Stimulated activated CD4-positive, alpha-beta T cell treated with anti-CD3 and anti-CD28 coated beads, Interleukin-2, amount 100 ng/mL, for 24 hours (primary cell): ENCODE measurements around the gene M1AP.

Experiments used
- DNase-seq, 2 donors: peaks; one replicate each; pipeline ENCODE4 v3.0.0-alpha.2; 2020

Gene M1AP

GRCh38 chr2:74542978-74543377 lies 105.2 kb downstream of the M1AP start:
- no peak for DNase-seq

GRCh38 chr2:74540291-74540690 lies 107.8 kb downstream of the M1AP start:
- no peak for DNase-seq

GRCh38 chr2:74538881-74539339 lies 109.2 kb downstream of the M1AP start:
- DNase-seq = no peak

GRCh38 chr2:74537140-74537539 lies 111.0 kb downstream of the M1AP start:
- DNase-seq = no peak

- DNase-seq = no peak
Measured at GRCh38 chr2:74536166-74536950, 111.8 kb downstream of the M1AP start.

- no peak for DNase-seq
Measured at GRCh38 chr2:74535440-74535965, 112.6 kb downstream of the M1AP start.

GRCh38 chr2:74534411-74534810 lies 113.7 kb downstream of the M1AP start:
- DNase-seq = no peak

GRCh38 chr2:74533464-74533863 lies 114.7 kb downstream of the M1AP start:
- DNase-seq = no peak

GRCh38 chr2:74532222-74532621 lies 115.9 kb downstream of the M1AP start:
- DNase-seq = no peak

GRCh38 chr2:74531666-74532065 lies 116.5 kb downstream of the M1AP start:
- DNase-seq = no peak

- peak; percentile 49 to 53 for DNase-seq
Measured at GRCh38 chr2:74530239-74531187, 117.6 kb downstream of the M1AP start.

GRCh38 chr2:74529357-74530238 lies 118.5 kb downstream of the M1AP start, which contains the start of the genes AUP1 and HTRA2:
Gene AUP1, minus strand, starts transcription at chr2:74529706. Its CDS starts 77 bp downstream, at chr2:74529629.
Gene HTRA2, plus strand, starts transcription at chr2:74529933. Its CDS starts 74 bp downstream, at chr2:74530007.
- DNase-seq = peak; percentile 92 to 95

- DNase-seq = no peak
Measured at GRCh38 chr2:74528600-74529356, 119.4 kb downstream of the M1AP start.

GRCh38 chr2:74527741-74528140 lies 120.4 kb downstream of the M1AP start:
- DNase-seq = no peak

- DNase-seq = no peak
Measured at GRCh38 chr2:74526649-74527230, 121.4 kb downstream of the M1AP start.

- DNase-seq = no peak
Measured at GRCh38 chr2:74525717-74526648, 122.1 kb downstream of the M1AP start, which contains the start of gene DQX1. Gene DQX1, minus strand, starts transcription at chr2:74526231. Its CDS starts 502 bp downstream, at chr2:74525729.

GRCh38 chr2:74524955-74525716 lies 123.0 kb downstream of the M1AP start:
- DNase-seq = no peak

GRCh38 chr2:74524005-74524404 lies 124.1 kb downstream of the M1AP start:
- DNase-seq = no peak

- no peak for DNase-seq
Measured at GRCh38 chr2:74522516-74522915, 125.6 kb downstream of the M1AP start.
